ENCODE results near the gene CLCN3. TPM values are rescaled to one million over a fixed set of nuclear protein-coding genes. Genes with fewer than 3 reads are reported as not detected.

The CLCN3 gene
- total RNA-seq, 1 donor from 2014 or later: 44.8 TPM

DNA sequence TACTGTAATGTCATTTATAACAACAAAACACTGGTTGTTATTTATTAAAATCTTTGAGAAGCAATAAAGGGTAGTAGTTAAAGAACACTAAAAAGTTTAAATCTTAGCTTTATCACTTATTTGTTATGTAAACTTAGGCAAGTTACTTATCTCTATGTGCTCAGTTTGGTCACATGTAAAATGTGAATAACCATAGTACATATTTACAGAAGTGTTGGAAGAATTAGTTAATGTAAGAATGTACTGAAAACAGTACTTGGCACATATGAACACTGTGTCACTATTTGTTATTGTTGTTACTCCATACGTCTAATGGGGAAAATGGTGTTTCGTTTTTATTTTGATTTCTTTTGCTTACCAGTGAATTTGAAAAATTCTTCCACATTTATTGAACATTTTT lies 17.1 kb upstream of the CLCN3 start:
- Histone ChIP-seq H2AFZ (replicated peaks) (no peak overlapping the region), H3K27me3 (no peaks in the 10 kb centered on the region), H3K9me3 (ENCODE audit: low read depth) (no peaks in the 10 kb centered on the region), H4K20me1 (ENCODE audit: low read depth) (no peaks in the 10 kb centered on the region), H3F3A (ENCODE audit: low read depth) (no peaks in the 10 kb centered on the region), H3K4me2 (no peak overlapping the region), H3K4me1 (no peaks in the 10 kb centered on the region), H3K36me3 (peaks cover 12% of the 10 kb centered on the region), H3K79me2 (ENCODE audit: low read depth) (no peaks in the 10 kb centered on the region), H3K4me3 (no peak overlapping the region), H3K27ac (no peak overlapping the region), H3K9ac (no peak overlapping the region)
- Mint-ChIP-seq H3K36me3 (peaks cover 7% of the 10 kb centered on the region), H3K9me3 (no peaks in the 10 kb centered on the region), H3K27me3 (ENCODE audit: insufficient read depth, low read depth) (peaks cover 2% of the 10 kb centered on the region), H3K27ac (no peak overlapping the region), H3K4me1 (no peaks in the 10 kb centered on the region), H3K4me3 (no peak overlapping the region)
- TF ChIP-seq, protein P1, sequence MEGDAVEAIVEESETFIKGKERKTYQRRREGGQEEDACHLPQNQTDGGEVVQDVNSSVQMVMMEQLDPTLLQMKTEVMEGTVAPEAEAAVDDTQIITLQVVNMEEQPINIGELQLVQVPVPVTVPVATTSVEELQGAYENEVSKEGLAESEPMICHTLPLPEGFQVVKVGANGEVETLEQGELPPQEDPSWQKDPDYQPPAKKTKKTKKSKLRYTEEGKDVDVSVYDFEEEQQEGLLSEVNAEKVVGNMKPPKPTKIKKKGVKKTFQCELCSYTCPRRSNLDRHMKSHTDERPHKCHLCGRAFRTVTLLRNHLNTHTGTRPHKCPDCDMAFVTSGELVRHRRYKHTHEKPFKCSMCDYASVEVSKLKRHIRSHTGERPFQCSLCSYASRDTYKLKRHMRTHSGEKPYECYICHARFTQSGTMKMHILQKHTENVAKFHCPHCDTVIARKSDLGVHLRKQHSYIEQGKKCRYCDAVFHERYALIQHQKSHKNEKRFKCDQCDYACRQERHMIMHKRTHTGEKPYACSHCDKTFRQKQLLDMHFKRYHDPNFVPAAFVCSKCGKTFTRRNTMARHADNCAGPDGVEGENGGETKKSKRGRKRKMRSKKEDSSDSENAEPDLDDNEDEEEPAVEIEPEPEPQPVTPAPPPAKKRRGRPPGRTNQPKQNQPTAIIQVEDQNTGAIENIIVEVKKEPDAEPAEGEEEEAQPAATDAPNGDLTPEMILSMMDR (IDR thresholded peaks at IDR 0.05): no peak
- TF ChIP-seq EZH2 (IDR thresholded peaks at IDR 0.05) (no peak), EZH2phosphoT487 (IDR thresholded peaks at IDR 0.05) (no peak)
- no peak for DNase-seq (ENCODE audit: low spot score)

DNA sequence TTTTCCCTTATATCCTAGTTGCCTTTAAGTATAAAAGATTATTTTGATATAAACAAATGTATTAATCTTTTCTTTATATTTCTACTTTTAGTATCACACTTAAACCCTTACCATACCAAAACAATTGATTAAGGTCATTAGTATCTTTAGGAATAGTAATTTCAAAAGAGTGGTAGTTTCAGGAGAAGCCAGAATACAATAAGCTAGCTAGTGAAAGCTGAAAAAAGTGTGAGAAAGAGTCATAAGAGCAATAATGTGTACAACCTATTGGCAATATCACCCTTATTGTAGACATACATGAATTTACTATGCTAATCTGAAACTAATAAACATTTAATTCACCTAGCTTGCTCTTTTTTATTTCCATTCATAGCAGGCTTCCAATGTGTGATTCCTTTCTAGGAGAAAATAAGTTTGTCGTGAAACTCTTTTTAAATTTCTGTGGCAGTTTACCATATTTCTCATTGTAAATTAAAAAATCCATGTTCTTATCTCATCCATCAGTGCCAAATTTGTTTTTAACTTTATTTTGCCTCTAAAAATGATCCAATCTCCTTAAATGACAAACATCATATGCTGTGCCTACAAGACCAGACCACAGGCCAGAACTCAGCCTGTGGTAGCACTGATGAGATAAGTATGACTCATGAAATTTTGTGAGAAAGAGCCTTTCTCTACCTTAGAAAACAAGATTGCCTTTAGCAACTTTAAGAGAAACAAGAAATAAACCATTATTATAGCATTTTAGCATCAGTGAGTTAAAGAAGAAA lies 16.1 kb upstream of the CLCN3 start:
- H3K4me3 ChIP-seq: no peak overlapping the region
- H3K4me1 ChIP-seq: no peaks in the 10 kb centered on the region
- no peak for TF ChIP-seq EZH2phosphoT487 (IDR thresholded peaks at IDR 0.05)
- no peak for TF ChIP-seq EZH2 (IDR thresholded peaks at IDR 0.05)
- TF ChIP-seq, protein P1 (IDR thresholded peaks at IDR 0.05): no peak
- Mint-ChIP-seq H3K9me3 (no peaks in the 10 kb centered on the region), H3K27me3 (ENCODE audit: insufficient read depth, low read depth) (no peaks in the 10 kb centered on the region), H3K4me1 (no peaks in the 10 kb centered on the region), H3K4me3 (no peak overlapping the region), H3K36me3 (peaks cover 9% of the 10 kb centered on the region), H3K27ac (no peak overlapping the region)
- H3K9me3 ChIP-seq (ENCODE audit: low read depth): no peaks in the 10 kb centered on the region
- no peaks in the 10 kb centered on the region for H4K20me1 ChIP-seq (ENCODE audit: low read depth)
- peaks cover 12% of the 10 kb centered on the region for H3K36me3 ChIP-seq
- no peaks in the 10 kb centered on the region for H3F3A ChIP-seq (ENCODE audit: low read depth)
- H3K27me3 ChIP-seq: no peaks in the 10 kb centered on the region
- H2AFZ ChIP-seq (replicated peaks): no peak overlapping the region
- no peak overlapping the region for H3K4me2 ChIP-seq
- DNase-seq (ENCODE audit: low spot score): no peak
- H3K27ac ChIP-seq: no peak overlapping the region
- H3K79me2 ChIP-seq (ENCODE audit: low read depth): peaks cover 4% of the 10 kb centered on the region
- no peak overlapping the region for H3K9ac ChIP-seq

DNA sequence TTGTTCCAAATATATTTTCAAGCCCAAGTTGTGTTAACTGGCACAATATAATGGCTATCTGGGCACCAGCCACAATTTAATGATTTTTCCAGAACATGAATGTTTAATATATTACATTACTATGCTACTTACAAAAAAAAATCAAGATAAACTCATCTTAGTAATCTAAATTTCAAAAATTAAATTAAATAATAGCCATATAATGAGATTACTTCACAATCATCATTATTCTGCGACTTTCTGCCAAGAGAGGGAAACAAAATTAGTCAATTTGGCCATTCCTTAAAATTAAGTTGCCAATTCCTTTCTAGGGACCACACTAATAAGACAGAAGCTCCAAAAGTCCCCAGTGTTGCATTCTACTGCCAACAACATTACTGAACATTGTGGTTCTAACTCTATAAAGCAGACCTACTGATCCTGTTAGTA lies 15.5 kb upstream of the CLCN3 start:
- peaks cover 10% of the 10 kb centered on the region for H3K79me2 ChIP-seq (ENCODE audit: low read depth)

More for the DNA sequence above, 15.5 kb upstream of the CLCN3 start:
- no peaks in the 10 kb centered on the region for H3K27me3 ChIP-seq
- H3K9me3 Mint-ChIP-seq: no peaks in the 10 kb centered on the region
- H3K27ac Mint-ChIP-seq: no peak overlapping the region
- no peak overlapping the region for H2AFZ ChIP-seq (replicated peaks)
- H3K4me1 ChIP-seq: no peaks in the 10 kb centered on the region
- peaks cover 9% of the 10 kb centered on the region for H3K36me3 Mint-ChIP-seq
- no peaks in the 10 kb centered on the region for H3K27me3 Mint-ChIP-seq (ENCODE audit: insufficient read depth, low read depth)
- H4K20me1 ChIP-seq (ENCODE audit: low read depth): no peaks in the 10 kb centered on the region
- no peak overlapping the region for H3K4me3 Mint-ChIP-seq
- H3K4me1 Mint-ChIP-seq: no peaks in the 10 kb centered on the region
- H3K36me3 ChIP-seq: peaks cover 12% of the 10 kb centered on the region
- no peak overlapping the region for H3K4me3 ChIP-seq
- H3K4me2 ChIP-seq: no peak overlapping the region
- no peak overlapping the region for H3K27ac ChIP-seq
- no peak for TF ChIP-seq EZH2 (IDR thresholded peaks at IDR 0.05)
- TF ChIP-seq EZH2phosphoT487 (IDR thresholded peaks at IDR 0.05): no peak
- TF ChIP-seq, protein P1 (IDR thresholded peaks at IDR 0.05): no peak
- H3K9me3 ChIP-seq (ENCODE audit: low read depth): no peaks in the 10 kb centered on the region
- no peak for DNase-seq (ENCODE audit: low spot score)
- H3K9ac ChIP-seq: no peak overlapping the region
- no peaks in the 10 kb centered on the region for H3F3A ChIP-seq (ENCODE audit: low read depth)
